Measurements from ENCODE around the gene HECW1. TPM values are rescaled to one million over a fixed set of nuclear protein-coding genes. Genes with fewer than 3 reads are reported as not detected.
A peak's percentile ranks its signal among the peaks of the same experiment; 100 is the strongest.

The HECW1 gene
- polyA plus RNA-seq, 1 donor (not counting 4 experiments of a cell fraction or from before 2014, with no cell fraction given): not detected

- H3K27me3 ChIP-seq (ENCODE audit: control insufficient read depth, extremely low read depth, insufficient read depth, low read length): no peaks in the 10 kb centered on the region
- H4K20me1 ChIP-seq (ENCODE audit: control insufficient read depth, extremely low read depth, insufficient read depth, low read length): no peaks in the 10 kb centered on the region
- no peaks in the 10 kb centered on the region for H3K9me1 ChIP-seq (ENCODE audit: control insufficient read depth, extremely low read depth, insufficient read depth, low read length)
- DNase-seq (ENCODE audit: low read depth, low spot score): no peak
- peak; percentile 67 for FAIRE-seq
- H3K4me3 ChIP-seq (ENCODE audit: control insufficient read depth in 2 of 3, extremely low read depth in 1 of 3, insufficient read depth in 2 of 3, low read depth in 1 of 3, low read length in 3 of 3): no peak overlapping the region
- H2AFZ ChIP-seq (ENCODE audit: control insufficient read depth, low read length): peak overlapping the region; percentile 22
- dilution Hi-C loops (cut with MboI; ENCODE audit: extremely low pct_ligation_motif_present, low sequenced_read_pairs): no loop called here
- no peak overlapping the region for H3K27ac ChIP-seq (ENCODE audit: control insufficient read depth, insufficient read depth, low read length)
- no peaks in the 10 kb centered on the region for H3K36me3 ChIP-seq (ENCODE audit: control insufficient read depth in 2 of 2, extremely low read depth in 1 of 2, insufficient read depth in 2 of 2, low read length in 2 of 2)
- H3K9me3 ChIP-seq (ENCODE audit: control insufficient read depth, low read depth, low read length): no peaks in the 10 kb centered on the region
- no peak overlapping the region for H3K9ac ChIP-seq (ENCODE audit: control insufficient read depth, extremely low read depth, insufficient read depth, low read length)
- H3K4me1 ChIP-seq (ENCODE audit: control insufficient read depth, extremely low read depth, insufficient read depth, low read length): no peaks in the 10 kb centered on the region
- TF ChIP-seq CTCF (optimal IDR thresholded peaks at IDR 0.05 in 1 of 3, IDR thresholded peaks at IDR 0.05 in 1 of 3, conservative IDR thresholded peaks at IDR 0.05 in 1 of 3; ENCODE audit: extremely low read depth in 1 of 3, insufficient read depth in 2 of 3, low read length in 3 of 3) (peak; percentile 85 to 91 (median 91)), EZH2 (IDR thresholded peaks at IDR 0.05; ENCODE audit: low read length) (no peak)
- no peaks in the 10 kb centered on the region for H3K79me2 ChIP-seq (ENCODE audit: control insufficient read depth, insufficient read depth, low read length)
- H3K4me2 ChIP-seq (ENCODE audit: control insufficient read depth, extremely low read depth, insufficient read depth, low read depth, low read length): no peak overlapping the region
Measured at GRCh38 chr7:43439631-43440401, 327.4 kb downstream of the HECW1 start.

- H3K4me3 ChIP-seq (ENCODE audit: control insufficient read depth in 2 of 3, extremely low read depth in 1 of 3, insufficient read depth in 2 of 3, low read depth in 1 of 3, low read length in 3 of 3): no peak overlapping the region
- FAIRE-seq: no peak
Measured at GRCh38 chr7:43441231-43442130, 329.0 kb downstream of the HECW1 start.

More at GRCh38 chr7:43441231-43442130, 329.0 kb downstream of the HECW1 start:
- TF ChIP-seq EZH2 (IDR thresholded peaks at IDR 0.05; ENCODE audit: low read length): no peak
- no peak for TF ChIP-seq CTCF (optimal IDR thresholded peaks at IDR 0.05 in 1 of 3, IDR thresholded peaks at IDR 0.05 in 1 of 3, conservative IDR thresholded peaks at IDR 0.05 in 1 of 3; ENCODE audit: extremely low read depth in 1 of 3, insufficient read depth in 2 of 3, low read length in 3 of 3)
- Histone ChIP-seq H4K20me1 (ENCODE audit: control insufficient read depth, extremely low read depth, insufficient read depth, low read length) (no peaks in the 10 kb centered on the region), H3K27me3 (ENCODE audit: control insufficient read depth, extremely low read depth, insufficient read depth, low read length) (no peaks in the 10 kb centered on the region), H2AFZ (ENCODE audit: control insufficient read depth, low read length) (no peak overlapping the region), H3K9ac (ENCODE audit: control insufficient read depth, extremely low read depth, insufficient read depth, low read length) (no peak overlapping the region), H3K4me1 (ENCODE audit: control insufficient read depth, extremely low read depth, insufficient read depth, low read length) (no peaks in the 10 kb centered on the region), H3K79me2 (ENCODE audit: control insufficient read depth, insufficient read depth, low read length) (no peaks in the 10 kb centered on the region), H3K9me1 (ENCODE audit: control insufficient read depth, extremely low read depth, insufficient read depth, low read length) (no peaks in the 10 kb centered on the region), H3K36me3 (ENCODE audit: control insufficient read depth in 2 of 2, extremely low read depth in 1 of 2, insufficient read depth in 2 of 2, low read length in 2 of 2) (no peaks in the 10 kb centered on the region), H3K4me2 (ENCODE audit: control insufficient read depth, extremely low read depth, insufficient read depth, low read depth, low read length) (no peak overlapping the region), H3K27ac (ENCODE audit: control insufficient read depth, insufficient read depth, low read length) (no peak overlapping the region), H3K9me3 (ENCODE audit: control insufficient read depth, low read depth, low read length) (no peaks in the 10 kb centered on the region)
- dilution Hi-C loops (cut with MboI; ENCODE audit: extremely low pct_ligation_motif_present, low sequenced_read_pairs): no loop called here
- DNase-seq (ENCODE audit: low read depth, low spot score): no peak

Measured in keratinocyte (primary cell).